Natural killer cell treated with Interleukin-12 subunit alpha and Interleukin-12 subunit beta and Interleukin-15 and Interleukin-18, amount 100 ng/mL, for 72 hours (primary cell): ENCODE results near the gene TMED5. TPM values are rescaled to one million over a fixed set of nuclear protein-coding genes. Genes with fewer than 3 reads are reported as not detected.
"Not testable (repeated sequence)": the region's sequence is repeated elsewhere in the genome, so short reads cannot be mapped to it uniquely, and the experiment has no call there.

Experiments used
- ATAC-seq, 2 donors: fragments of 150-1000 bp; cut with Tn5 transposase in 1 of 2; sonication (Bioruptor Pico), chemical (Tn5 transposase) in 1 of 2; 2 replicates each; pipeline ENCODE4 v1.10.0; 2021
- DNase-seq: peaks from one replicate; pipeline ENCODE4 v3.0.0; 2022; ENCODE audit warnings: low spot score
- H3K27ac Mint-ChIP-seq, 2 donors: 1 replicate in 1 of 2; 2 replicates in 1 of 2; pipeline ENCODE4 v1.8.0; 2022; ENCODE audit warnings: mixed read lengths in 2 of 2, mild to moderate bottlenecking in 1 of 2, moderate library complexity in 1 of 2
- H3K27me3 Mint-ChIP-seq, 2 donors: 1 replicate in 1 of 2; 2 replicates in 1 of 2; pipeline ENCODE4 v1.8.0; 2022; ENCODE audit warnings: mixed read lengths in 2 of 2
- H3K36me3 Mint-ChIP-seq: one replicate; pipeline ENCODE4 v1.8.0; 2022; ENCODE audit warnings: mixed read lengths
- H3K4me1 Mint-ChIP-seq, 2 donors: 1 replicate in 1 of 2; 2 replicates in 1 of 2; pipeline ENCODE4 v1.8.0; 2022; ENCODE audit warnings: low read depth in 2 of 2, mixed read lengths in 2 of 2, mild to moderate bottlenecking in 1 of 2
- H3K4me3 Mint-ChIP-seq: one replicate; pipeline ENCODE4 v1.8.0; 2022; ENCODE audit warnings: mixed read lengths
- H3K9me3 Mint-ChIP-seq: 2 replicates; pipeline ENCODE4 v1.8.0; 2022; ENCODE audit warnings: mixed read lengths
- total RNA-seq, 2 donors: library from RNA; stranded (reverse); gene quantifications; one replicate each; pipeline ENCODE4 v1.2.3, GENCODE V29; 2022

TMED5 gene
- total RNA-seq: 10 to 100 TPM; 62.7 to 88.5 TPM

GRCh38 chr1:93179886-93180722 is at the start of gene TMED5:
Gene TMED5, minus strand, starts transcription at chr1:93180413. Its CDS starts 171 bp downstream, at chr1:93180242.
- Mint-ChIP-seq H3K4me1 (peaks cover 30 to 45% of the 10 kb centered on the region in 2 donors), H3K27me3 (no peaks in the 10 kb centered on the region), H3K4me3 (peak within 1 kb of the TSS; percentile 91), H3K27ac (peak within 1 kb of the TSS; percentile 93 to 94), H3K36me3 (peaks cover 26% of the 10 kb centered on the region), H3K9me3 (no peaks in the 10 kb centered on the region)
- peak; percentile 94 for ATAC-seq
- peak; percentile 98 for DNase-seq

GRCh38 chr1:93223023-93223675 is 42.9 kb upstream of the TMED5 start:
- no peak for ATAC-seq
- Mint-ChIP-seq H3K27ac (no peak overlapping the region), H3K4me3 (no peak overlapping the region), H3K36me3 (peaks cover 32% of the 10 kb centered on the region), H3K9me3 (no peaks in the 10 kb centered on the region), H3K27me3 (no peaks in the 10 kb centered on the region), H3K4me1 (peaks cover 14 to 16% of the 10 kb centered on the region in 2 donors)
- no peak for DNase-seq

- Mint-ChIP-seq H3K36me3 (peaks cover 29% of the 10 kb centered on the region), H3K9me3 (no peaks in the 10 kb centered on the region)
These were observed 41.7 kb upstream of the TMED5 start for GRCh38 chr1:93221913-93222312.

GRCh38 chr1:93220716-93221115 is 40.5 kb upstream of the TMED5 start:
- H3K27me3 Mint-ChIP-seq, H3K9me3 Mint-ChIP-seq, ATAC-seq, H3K27ac Mint-ChIP-seq, H3K4me3 Mint-ChIP-seq, DNase-seq: not testable (repeated sequence)
- Mint-ChIP-seq H3K4me1 (peaks cover 14 to 16% of the 10 kb centered on the region in 2 donors), H3K36me3 (peaks cover 25% of the 10 kb centered on the region)

More at GRCh38 chr1:93221913-93222312, 41.7 kb upstream of the TMED5 start:
- no peak for DNase-seq
- Mint-ChIP-seq H3K27me3 (no peaks in the 10 kb centered on the region), H3K4me3 (no peak overlapping the region), H3K4me1 (peaks cover 14 to 16% of the 10 kb centered on the region in 2 donors), H3K27ac (no peak overlapping the region)
- ATAC-seq: no peak

- Mint-ChIP-seq H3K36me3 (peaks cover 25% of the 10 kb centered on the region), H3K27me3 (no peaks in the 10 kb centered on the region), H3K9me3 (no peaks in the 10 kb centered on the region), H3K4me1 (peaks cover 14 to 16% of the 10 kb centered on the region in 2 donors), H3K4me3 (peak overlapping the region; percentile 45), H3K27ac (peak overlapping the region in 1 of 2 donors; percentile 43)
- ATAC-seq (peak in 1 of 2 donors; percentile 40), DNase-seq (no peak)
These were observed 39.2 kb upstream of the TMED5 start for GRCh38 chr1:93219443-93219842.

GRCh38 chr1:93215322-93215721 is 35.1 kb upstream of the TMED5 start:
- Mint-ChIP-seq H3K36me3 (peaks cover 14% of the 10 kb centered on the region), H3K27ac (no peak overlapping the region), H3K4me3 (no peak overlapping the region), H3K4me1 (peaks cover 14 to 16% of the 10 kb centered on the region in 2 donors), H3K27me3 (no peaks in the 10 kb centered on the region), H3K9me3 (no peaks in the 10 kb centered on the region)
- ATAC-seq (no peak), DNase-seq (no peak)

GRCh38 chr1:93207211-93207610 is 27.0 kb upstream of the TMED5 start:
- no peak overlapping the region for H3K27ac Mint-ChIP-seq

GRCh38 chr1:93206567-93206954 is 26.3 kb upstream of the TMED5 start:
- no peaks in the 10 kb centered on the region for H3K27me3 Mint-ChIP-seq
- DNase-seq (no peak), ATAC-seq (no peak)
- H3K9me3 Mint-ChIP-seq: no peaks in the 10 kb centered on the region
- H3K27ac Mint-ChIP-seq: no peak overlapping the region
- H3K36me3 Mint-ChIP-seq: peaks cover 9% of the 10 kb centered on the region
- no peaks in the 10 kb centered on the region for H3K4me1 Mint-ChIP-seq
- no peak overlapping the region for H3K4me3 Mint-ChIP-seq

More at GRCh38 chr1:93207211-93207610, 27.0 kb upstream of the TMED5 start:
- no peaks in the 10 kb centered on the region for H3K4me1 Mint-ChIP-seq
- H3K36me3 Mint-ChIP-seq: peaks cover 9% of the 10 kb centered on the region
- no peak overlapping the region for H3K4me3 Mint-ChIP-seq
- no peaks in the 10 kb centered on the region for H3K27me3 Mint-ChIP-seq
- no peak for ATAC-seq
- no peak for DNase-seq
- H3K9me3 Mint-ChIP-seq: no peaks in the 10 kb centered on the region

- DNase-seq (no peak), ATAC-seq (no peak)
- Mint-ChIP-seq H3K27ac (no peak overlapping the region), H3K9me3 (no peaks in the 10 kb centered on the region), H3K27me3 (no peaks in the 10 kb centered on the region), H3K4me3 (no peak overlapping the region), H3K4me1 (no peaks in the 10 kb centered on the region), H3K36me3 (peaks cover 9% of the 10 kb centered on the region)
These were observed 25.8 kb upstream of the TMED5 start for GRCh38 chr1:93205892-93206566.

- H3K27me3 Mint-ChIP-seq: no peaks in the 10 kb centered on the region
- no peak overlapping the region for H3K4me3 Mint-ChIP-seq
- H3K36me3 Mint-ChIP-seq: peaks cover 22% of the 10 kb centered on the region
- ATAC-seq (no peak), DNase-seq (no peak)
- H3K9me3 Mint-ChIP-seq: no peaks in the 10 kb centered on the region
- no peak overlapping the region for H3K27ac Mint-ChIP-seq
- peaks cover 0 to 1% of the 10 kb centered on the region in 2 donors for H3K4me1 Mint-ChIP-seq
These were observed 20.5 kb upstream of the TMED5 start for GRCh38 chr1:93200714-93201113.

- H3K27ac Mint-ChIP-seq: no peak overlapping the region
- H3K36me3 Mint-ChIP-seq: peaks cover 25% of the 10 kb centered on the region
- H3K4me1 Mint-ChIP-seq: peaks cover 0 to 3% of the 10 kb centered on the region in 2 donors
- DNase-seq (no peak), ATAC-seq (no peak)
- no peaks in the 10 kb centered on the region for H3K27me3 Mint-ChIP-seq
- H3K9me3 Mint-ChIP-seq: no peaks in the 10 kb centered on the region
- H3K4me3 Mint-ChIP-seq: no peak overlapping the region
These were observed 19.9 kb upstream of the TMED5 start for GRCh38 chr1:93200086-93200620.

- Mint-ChIP-seq H3K27ac (no peak overlapping the region), H3K4me1 (peaks cover 7% of the 10 kb centered on the region in 2 donors), H3K9me3 (no peaks in the 10 kb centered on the region), H3K27me3 (no peaks in the 10 kb centered on the region), H3K4me3 (no peak overlapping the region), H3K36me3 (peaks cover 25% of the 10 kb centered on the region)
- DNase-seq: no peak
- peak in 1 of 2 donors; percentile 32 for ATAC-seq
These were observed 18.9 kb upstream of the TMED5 start for GRCh38 chr1:93199150-93199549.

- Mint-ChIP-seq H3K27ac (no peak overlapping the region), H3K27me3 (no peaks in the 10 kb centered on the region), H3K4me3 (no peak overlapping the region), H3K9me3 (no peaks in the 10 kb centered on the region), H3K36me3 (peaks cover 25% of the 10 kb centered on the region), H3K4me1 (peaks cover 7% of the 10 kb centered on the region in 2 donors)
- no peak for ATAC-seq
- no peak for DNase-seq
These were observed 16.4 kb upstream of the TMED5 start for GRCh38 chr1:93196591-93196990.
